ENCODE results near the gene TIAM2.

GRCh38 chr6:155066921-155067680 lies 72.0 kb downstream of the TIAM2 start:
- no peak for TF ChIP-seq CTCF (conservative IDR thresholded peaks at IDR 0.05; ENCODE audit: low read length)
- TF ChIP-seq EZH2phosphoT487 (IDR thresholded peaks at IDR 0.05; ENCODE audit: borderline replicate concordance, low read depth, low read length) = no peak
